GM18498 (cell line): Measurements from ENCODE around the gene GNA15.

Source experiments
- ATAC-seq: cut with Tn5 transposase; IDR thresholded peaks from one replicate; pipeline ENCODE4 v1.9.1; 2021; ENCODE audit warnings: mild to moderate bottlenecking, moderate library complexity; ENCODE audit not compliant: unreplicated experiment

Gene GNA15

DNA sequence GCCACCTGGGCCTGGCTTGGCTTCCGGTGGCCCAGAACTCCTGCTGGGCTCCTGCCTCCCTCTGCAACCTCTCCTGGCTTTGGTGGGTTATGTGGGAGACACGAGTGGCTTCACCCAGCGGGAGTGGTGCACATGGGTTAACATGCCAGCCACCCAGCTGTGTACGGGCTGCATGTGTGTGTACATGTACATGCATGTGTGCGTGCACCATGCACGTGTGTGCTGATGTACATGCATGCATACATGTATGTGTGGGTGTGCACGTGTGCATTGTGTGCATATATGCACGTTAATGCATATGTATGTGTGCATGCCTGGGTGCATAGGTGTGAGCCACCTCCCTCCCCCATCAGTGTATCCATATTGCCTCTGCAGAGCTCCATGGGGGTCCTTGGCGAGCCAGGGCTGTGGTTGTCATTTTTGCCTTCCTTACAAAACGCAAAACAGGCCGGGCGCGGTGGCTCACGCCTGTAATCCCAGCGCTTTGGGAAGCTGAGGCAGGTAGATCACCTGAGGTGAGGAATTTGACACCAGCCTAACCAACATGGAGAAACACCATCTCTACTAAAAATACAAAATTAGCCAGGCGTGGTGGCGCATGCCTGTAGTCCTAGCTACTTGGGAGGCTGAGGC lies 29.2 kb upstream of the GNA15 start:
- ATAC-seq = no peak

DNA sequence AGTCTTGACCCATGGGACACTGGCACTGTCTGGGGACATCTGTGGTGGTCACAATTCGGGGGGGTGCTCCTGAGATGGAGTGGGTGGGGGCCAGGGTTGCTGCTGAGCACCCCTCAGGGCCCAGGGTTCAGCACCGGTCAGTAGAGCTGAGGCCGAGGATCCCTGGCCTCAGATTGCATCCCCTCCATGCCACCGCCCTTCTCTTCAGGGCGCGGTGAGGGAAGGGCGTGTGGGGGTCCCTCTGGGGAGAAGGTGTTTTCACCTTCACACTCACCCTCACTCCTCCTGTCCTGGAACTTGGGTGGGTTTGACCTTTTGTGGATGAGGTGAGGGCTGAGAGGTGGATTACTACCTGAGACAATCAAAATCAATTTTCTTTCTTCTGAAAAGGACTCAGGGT lies 28.2 kb upstream of the GNA15 start:
- no peak for ATAC-seq

DNA sequence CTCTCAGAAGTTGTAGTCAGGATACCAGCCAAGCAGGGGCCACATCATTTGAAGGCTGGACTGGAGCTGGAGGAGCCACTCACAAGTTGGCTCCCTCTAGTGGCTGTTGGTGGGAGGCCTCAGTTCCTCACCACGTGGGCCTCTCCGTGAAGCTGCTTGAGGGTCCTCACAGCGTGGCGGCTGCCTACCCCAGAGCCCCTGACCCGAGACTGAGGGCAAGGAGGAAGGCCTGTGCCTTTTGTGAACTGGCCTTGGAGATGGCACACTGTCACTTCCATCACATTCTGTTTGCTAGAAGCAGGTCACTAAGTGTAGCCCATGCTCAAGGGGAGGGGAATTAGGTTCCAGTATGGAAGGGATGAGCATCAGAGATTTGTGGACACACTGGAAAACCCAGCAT lies 27.1 kb upstream of the GNA15 start:
- ATAC-seq = no peak

DNA sequence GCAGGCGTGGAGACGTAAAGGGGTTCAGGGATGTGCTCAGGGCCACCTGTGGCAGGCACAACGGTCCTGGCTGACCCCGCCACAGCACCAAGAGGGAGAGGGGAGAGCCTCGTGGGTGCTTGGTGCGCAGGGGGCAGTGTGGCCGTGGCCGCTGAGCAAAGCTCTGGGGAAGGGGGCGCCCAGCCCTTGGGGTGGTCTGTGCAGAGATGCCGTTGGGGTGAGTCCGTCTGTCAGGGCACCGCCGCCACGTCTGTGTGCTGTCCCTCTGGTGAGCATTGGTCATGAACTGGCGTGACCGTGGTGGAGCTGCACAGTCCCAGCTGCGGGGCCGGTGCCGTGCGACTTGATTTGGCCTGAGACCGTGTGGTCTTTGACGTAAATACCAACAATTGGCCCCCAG lies 26.3 kb upstream of the GNA15 start:
- no peak for ATAC-seq

DNA sequence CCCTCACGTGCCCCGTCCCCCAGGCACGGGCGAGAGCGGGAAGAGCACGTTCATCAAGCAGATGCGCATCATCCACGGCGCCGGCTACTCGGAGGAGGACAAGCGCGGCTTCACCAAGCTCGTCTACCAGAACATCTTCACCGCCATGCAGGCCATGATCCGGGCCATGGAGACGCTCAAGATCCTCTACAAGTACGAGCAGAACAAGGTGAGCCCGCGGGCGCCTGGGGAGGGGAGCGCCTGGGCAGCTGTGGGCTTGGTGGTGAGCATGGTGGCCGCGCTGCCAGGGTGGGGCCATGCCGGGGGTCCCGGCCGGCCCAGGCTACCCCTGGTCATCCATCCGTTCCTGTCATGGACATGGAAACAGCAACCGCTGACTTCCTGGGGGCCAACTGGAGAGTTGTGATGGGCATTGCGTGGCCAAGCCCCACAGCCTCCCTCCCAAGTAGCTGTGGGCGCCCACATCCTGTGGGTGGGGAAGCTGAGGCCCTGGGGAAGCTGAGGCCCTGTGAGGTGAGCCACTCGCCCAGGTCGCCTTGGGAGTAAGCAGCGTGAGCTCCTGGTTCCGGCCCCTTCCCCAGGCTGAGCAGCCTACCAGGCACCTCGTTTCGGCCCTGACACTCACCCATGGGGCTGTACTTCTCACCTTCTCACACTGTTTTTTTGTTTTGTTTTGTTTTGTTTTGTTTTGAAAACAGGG lies 25.6 kb upstream of the GNA15 start:
- no peak for ATAC-seq

DNA sequence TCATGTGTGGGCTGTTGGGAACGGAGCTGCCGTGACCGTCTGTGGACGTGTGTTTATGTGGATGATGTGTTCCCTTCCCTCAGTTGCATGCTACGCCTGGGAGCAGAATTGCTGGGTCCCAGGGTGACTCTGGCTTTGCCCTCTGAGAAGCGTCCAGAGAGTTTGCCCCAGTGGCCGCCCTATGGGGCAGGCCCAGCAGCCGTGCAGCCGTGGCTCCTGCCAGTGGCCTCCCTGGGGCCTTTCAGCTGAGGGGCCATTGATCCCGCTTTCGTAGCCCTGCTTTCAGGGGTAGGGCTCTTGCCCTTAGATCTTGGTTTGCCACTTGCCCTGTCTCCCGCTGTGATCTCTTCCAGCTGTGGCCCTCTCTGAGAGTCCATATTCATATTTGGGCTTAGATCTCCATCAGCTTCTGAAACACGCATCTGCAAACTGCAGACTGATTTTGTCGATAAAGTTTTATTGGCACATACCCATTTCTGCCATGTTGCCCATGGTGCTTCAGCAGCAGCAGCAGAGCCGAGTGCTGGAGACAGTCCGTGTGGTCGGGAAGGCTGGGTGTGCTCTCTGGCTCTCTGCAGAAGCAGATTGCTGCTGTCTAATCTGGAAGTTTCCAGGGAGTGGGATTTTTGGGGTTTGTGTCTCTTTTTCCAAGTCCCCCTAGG lies 24.1 kb upstream of the GNA15 start:
- ATAC-seq = no peak

DNA sequence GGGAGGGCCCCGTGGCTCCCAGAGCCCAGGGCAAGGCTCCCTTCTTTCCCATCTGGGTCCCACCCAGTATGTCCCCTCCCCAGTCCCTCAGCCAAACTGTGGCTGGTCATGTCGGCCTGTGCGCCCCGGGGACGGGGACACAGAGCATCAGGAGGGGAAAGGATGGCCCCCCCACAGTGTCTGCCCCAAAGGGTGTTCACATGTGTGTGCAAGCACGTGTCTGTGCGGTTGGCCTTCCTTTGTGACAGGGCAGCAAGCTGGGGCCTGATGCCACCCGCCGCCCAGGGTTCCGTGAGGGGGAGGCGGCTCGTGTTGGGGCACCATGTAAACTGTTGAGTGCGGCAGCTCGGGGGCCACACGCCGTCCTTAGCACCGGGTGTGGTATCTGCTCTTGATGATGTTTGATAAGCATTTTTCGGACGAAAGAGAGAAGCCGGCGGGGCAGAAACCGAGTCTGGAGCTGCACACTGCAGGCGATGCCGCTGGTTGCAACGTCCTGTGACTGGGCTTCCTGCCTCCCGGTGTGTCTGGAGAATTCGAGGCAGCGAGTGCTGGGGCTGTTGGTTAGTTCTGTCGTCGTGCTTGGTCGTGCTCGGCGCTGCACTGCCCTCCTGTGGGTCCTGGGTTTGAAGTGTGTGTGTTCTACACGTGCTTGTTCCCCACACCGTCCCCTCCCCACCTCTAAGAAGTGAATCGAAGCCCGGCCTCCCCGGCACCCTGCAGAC lies 23.3 kb upstream of the GNA15 start:
- ATAC-seq = no peak

DNA sequence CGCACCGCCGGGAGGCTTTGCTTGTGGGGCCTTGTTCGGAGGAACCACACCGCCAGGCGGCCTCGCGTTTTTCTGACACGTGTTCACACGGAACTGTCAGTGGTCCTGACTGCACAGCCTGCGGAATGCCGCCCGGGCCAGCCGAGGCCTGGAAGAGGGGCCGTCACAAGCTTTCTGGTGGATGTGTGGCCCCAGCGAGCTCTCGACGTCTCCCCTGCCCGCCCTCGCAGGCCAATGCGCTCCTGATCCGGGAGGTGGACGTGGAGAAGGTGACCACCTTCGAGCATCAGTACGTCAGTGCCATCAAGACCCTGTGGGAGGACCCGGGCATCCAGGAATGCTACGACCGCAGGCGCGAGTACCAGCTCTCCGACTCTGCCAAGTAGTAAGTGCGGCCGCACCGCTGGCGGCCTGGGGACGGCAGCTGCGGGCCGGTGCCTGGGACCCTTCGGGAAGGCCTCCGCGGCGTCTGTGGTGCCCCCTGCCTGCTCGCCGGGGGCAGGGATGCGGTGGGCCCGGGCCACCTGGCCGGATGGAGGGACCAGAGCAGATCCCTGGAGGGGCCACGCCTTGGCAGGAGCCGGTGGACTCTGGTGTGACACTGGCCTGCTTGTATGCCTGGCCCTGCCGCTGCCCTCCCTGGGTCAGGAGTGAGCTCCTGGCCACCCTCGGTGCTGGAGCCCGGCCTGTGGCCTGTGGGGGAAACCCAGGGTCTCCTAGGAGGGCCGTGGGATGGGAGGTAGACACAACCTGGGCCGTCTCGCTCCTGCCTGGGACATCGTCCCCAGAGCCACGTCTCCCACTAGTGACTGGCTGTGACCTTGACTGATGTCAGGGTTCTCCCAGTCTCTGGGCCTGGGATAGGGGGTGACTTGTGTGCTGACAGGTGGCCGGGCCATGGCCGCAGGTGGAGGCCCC lies 22.5 kb upstream of the GNA15 start:
- no peak for ATAC-seq

DNA sequence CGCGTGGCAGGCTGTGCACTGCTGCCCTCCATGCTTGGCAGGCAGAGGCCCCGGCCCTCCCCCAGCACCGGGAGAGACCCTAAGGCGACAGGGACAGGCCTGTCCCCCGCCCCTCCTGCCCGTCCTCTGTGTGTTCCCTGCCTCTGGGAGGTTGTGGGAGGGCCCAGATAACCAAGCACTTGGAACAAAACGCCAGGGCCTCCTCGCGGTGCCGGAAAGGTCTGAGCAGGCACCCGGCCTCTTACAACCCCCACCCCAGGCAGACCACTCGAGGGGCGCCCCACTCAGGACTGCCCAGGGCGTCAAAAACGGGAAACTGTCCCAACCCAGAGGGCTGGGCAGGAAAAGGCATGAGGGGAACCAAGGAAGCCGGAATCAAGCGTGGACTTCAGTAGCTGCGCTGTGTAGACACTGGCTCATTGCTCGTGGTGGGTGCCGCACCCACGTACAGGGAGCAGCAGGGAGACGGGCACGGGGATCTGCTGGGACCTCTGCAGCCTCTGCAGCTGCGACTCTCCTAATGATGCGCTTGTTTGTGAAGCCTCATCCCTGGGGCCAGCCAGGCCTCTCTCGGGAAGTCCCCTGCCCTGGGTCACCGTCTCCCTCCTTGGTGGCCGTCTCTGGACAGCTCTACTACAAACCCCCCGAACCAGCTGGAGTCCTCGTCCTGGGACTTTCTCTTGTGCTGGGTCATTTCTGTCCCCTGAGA lies 21.7 kb upstream of the GNA15 start:
- no peak for ATAC-seq

DNA sequence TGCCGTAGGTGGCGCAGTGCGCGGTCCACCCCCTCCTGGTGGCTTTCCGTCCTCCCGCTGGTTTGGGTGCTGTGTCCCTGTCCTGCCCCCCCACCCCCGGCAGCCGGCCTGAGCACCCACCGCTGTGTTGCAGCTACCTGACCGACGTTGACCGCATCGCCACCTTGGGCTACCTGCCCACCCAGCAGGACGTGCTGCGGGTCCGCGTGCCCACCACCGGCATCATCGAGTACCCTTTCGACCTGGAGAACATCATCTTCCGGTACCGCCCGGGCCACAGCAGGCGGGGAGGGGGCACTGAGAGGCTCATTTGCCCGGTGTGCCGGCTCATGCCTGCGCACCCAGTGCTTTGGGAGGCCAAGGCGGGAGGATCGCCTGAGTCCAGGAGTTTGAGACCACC lies 21.0 kb upstream of the GNA15 start:
- no peak for ATAC-seq

DNA sequence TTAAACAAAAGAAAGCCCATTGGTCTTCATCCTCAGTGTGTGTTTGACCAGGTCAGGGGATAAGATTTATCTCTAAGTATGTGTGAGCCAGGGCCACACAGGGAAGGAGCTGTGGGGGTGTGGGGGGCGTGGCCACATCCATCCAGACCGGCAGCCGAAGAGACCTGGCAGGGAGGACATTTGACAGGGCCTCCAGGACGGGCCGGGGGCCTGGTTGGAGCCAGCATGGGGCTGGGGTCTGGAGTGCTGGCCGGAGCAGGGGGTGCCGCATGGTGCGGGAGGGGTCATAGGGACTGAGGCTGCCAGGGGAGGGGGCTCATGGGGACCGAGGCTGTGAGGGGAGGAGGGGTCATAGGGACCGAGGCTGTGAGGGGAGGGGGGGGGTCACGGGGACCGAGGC lies 20.4 kb upstream of the GNA15 start:
- no peak for ATAC-seq

DNA sequence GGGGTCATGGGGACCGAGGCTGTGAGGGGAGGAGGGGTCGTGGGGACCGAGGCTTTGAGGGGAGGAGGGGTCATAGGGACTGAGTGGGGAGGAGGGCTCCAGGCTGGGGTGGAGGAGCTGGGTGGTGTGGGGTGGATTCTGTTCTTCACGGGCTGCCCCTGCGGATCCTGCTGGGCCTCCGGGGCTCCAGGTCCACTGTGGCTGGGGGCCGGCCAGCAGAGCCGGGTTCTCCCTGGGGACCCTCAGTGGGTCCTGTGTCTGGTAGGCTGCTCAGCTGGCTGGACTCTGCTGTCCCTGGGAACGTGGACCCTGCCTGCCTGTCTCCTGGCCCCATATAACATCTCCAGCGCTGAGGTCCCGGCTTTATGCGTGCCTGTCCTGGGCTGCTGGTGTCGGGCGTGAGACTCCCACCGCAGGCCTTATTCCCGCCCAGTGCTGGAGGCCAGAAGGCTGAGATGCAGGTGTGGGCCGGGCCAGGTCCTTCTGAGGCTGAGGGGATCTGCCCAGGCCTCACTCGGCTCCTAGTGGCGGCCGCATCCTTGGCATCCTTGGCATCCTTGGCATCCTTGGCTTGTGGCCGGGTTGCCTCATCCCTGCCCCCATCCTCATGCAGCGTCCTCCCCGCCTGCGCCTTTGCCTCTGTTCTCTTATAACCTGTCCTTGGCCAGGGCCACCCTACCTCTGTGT lies 19.8 kb upstream of the GNA15 start:
- ATAC-seq = no peak

DNA sequence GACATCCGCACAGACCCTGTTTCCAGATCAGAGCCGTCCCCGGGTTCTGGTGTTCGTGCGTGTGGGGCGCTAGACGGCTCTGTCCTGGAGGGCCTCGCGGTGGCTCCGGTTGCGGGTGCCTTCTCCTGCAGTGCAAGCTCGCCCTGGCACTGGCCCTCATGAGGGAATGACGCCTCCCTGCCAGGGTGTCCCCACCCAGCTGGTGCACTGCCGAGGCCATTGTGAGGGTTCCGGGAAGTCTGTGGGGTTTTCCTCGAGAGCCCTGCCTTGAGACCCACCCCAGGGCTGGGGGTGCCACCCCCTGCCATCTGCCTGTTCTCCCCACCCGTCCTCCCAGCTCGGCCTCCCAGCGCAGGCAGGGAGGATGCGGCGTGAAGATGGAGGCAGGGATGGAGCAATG lies 19.2 kb upstream of the GNA15 start:
- ATAC-seq = no peak

DNA sequence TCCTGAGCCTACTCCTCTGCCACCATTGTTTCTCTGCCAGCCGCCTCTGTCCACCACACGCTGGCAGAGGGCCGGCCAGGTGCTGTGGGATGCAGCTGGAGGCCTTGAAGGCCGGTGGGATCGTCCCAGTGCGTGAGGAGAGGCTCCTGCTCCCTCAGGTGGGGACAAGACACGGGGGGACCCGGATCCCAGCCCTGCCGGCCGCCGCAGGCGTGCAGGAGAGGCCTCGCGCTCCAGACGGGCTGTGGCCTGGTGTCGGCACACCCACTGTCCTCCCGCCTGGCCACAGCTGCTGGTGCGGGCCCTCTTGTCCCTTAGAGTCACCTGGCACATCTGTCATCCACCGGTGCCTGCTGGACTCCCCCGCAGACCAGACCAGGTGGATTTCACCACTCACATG lies 18.1 kb upstream of the GNA15 start:
- no peak for ATAC-seq

DNA sequence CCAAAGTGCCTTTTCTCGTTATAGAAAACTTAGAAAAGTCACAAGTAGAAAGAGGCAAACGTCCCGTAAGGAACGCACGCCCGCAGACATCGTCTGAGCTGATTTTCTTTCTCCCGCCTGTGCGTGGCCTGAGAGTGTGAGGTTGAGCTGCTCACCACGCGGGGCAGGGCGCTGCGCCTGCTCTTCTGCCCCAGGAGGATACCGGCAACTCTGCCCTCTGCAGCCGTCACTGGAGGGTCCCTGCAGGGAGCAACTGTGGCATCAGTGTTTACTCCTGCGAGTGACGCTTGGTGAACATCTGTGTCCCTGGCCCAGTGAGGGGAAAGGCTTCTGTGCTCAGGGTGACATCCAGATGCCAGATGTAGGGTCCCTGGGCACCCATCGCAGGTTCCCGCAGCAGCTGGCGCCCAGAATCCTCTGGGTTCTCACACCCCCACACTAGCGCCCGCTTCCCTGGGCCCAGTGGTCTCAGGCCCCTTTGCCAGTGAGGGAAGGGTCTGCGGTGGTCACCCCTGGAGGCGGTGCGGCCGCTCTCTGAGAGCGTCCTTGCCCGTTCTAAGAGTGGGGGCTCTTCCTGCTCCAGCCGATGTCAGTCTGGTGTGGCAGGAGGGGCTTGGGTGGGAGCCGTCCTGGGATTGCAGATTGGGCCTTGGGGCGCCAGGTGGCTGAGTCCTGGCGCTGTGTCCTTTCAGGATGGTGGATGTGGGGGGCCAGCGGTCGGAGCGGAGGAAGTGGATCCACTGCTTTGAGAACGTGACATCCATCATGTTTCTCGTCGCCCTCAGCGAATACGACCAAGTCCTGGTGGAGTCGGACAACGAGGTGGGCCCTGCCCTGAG lies 17.4 kb upstream of the GNA15 start:
- no peak for ATAC-seq

DNA sequence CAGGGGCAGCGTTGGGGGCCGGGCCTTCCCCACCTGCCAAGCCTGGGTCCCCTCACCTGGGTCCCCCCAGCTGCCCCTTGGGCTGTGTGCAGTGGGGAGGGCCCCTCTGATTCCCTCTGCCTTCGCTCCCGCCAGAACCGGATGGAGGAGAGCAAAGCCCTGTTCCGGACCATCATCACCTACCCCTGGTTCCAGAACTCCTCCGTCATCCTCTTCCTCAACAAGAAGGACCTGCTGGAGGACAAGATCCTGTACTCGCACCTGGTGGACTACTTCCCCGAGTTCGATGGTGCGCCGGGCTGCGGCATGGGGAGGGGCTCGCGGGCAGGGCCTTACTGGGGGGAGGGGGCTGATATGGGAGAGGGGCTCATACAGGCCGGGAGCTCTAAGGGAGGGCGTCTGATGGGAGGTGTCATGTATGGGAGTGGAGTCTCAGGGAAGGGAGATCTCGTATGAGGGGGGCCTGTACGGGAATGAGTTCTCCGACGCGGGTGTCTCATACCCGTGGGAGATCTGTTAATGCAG lies 16.7 kb upstream of the GNA15 start:
- no peak for ATAC-seq

DNA sequence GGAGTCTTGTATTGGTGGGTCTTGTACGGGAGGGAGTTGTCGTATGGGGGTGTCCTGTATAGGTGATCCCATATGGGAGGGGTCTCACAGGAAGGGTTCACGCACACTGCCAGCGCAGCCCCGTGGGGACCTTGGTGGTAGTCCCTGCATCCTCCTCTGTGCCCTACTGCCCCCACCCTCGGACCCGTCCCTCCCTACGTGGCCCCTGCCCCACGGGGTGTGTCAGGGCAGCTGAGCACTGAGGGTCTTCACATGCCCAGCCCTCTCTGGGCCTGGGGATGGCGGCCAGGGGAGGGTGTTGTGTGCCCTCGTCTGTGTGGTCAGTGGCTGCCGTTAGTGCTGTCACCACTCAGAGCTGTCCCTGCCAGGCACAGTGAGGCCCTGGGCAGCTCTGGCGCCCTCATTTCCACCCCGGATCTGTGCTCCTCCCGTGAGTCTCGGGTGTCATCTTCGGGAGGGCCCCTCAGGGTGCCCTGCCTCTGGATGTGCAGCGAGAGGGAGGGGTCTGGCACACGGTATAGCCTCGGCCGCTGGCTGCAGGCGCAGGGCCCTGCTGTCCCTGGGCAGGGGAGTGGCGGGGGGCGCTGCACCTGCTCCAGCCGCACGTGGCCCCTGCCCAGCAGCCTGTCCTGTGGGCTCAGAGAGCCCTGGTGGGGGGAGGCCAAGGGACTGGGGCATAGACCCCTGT lies 16.0 kb upstream of the GNA15 start:
- no peak for ATAC-seq
